ENCODE results near the gene EFHC1.
"Not testable (repeated sequence)": the region's sequence is repeated elsewhere in the genome, so short reads cannot be mapped to it uniquely, and the experiment has no call there.

EFHC1 gene

DNA sequence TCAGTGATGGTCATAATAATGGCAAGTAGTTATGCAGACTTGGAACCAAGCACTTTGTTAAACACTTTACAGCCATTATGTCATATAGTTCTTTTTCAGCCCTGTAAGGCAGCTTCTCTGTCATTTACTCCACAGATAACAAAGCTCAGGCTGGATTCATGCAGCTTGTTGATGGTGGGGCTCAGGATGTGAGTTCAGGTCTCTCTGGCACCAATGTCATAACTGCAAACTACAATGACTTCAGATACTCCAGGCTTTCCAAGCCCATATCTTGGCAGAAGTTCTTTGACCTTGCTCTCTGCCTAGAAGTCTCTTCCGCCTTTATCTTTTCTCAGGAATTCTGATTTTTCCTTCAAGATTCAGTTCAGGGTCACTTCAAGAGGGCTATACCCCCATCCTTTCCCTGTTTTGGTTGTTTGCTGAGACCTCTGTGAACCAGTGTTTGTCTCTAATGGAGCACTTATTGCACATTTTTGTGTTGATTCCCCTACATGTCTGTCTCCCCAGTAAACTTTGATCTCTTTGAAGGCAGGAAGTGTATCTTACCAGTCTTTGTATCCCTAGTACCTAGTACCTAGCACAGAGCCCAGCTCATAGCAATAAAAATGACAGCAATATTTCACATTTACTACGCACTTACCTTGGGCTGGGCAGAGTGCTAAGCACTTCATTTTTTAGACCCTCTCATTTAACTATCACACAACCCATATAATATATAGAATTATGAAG is 19.7 kb upstream of the EFHC1 start:
- no peak for DNase-seq

DNA sequence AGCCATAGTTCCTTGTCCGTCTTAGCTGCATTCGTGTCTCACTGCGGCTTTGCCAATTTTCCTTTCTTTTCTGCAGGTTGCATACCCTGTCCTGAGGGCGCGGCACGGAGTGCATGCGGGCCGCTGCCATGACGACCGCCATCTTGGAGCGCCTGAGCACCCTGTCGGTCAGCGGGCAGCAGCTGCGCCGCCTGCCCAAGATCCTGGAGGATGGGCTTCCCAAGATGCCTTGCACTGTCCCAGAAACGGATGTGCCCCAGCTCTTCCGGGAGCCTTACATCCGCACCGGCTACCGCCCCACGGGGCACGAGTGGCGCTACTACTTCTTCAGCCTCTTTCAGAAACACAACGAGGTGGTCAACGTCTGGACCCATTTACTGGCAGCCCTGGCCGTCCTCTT is 17.1 kb upstream of the EFHC1 start:
- no peak for DNase-seq

- DNase-seq, result no peak
Measured at GRCh38 chr6:52403627-52404026, 16.5 kb upstream of the EFHC1 start.

GRCh38 chr6:52405243-52405642 is 14.9 kb upstream of the EFHC1 start:
- no peak for DNase-seq

GRCh38 chr6:52407467-52407866 is 12.7 kb upstream of the EFHC1 start:
- DNase-seq, result no peak

GRCh38 chr6:52409499-52409898 is 10.6 kb upstream of the EFHC1 start:
- no peak for DNase-seq

GRCh38 chr6:52410979-52411378 is 9.2 kb upstream of the EFHC1 start:
- no peak for DNase-seq

DNA sequence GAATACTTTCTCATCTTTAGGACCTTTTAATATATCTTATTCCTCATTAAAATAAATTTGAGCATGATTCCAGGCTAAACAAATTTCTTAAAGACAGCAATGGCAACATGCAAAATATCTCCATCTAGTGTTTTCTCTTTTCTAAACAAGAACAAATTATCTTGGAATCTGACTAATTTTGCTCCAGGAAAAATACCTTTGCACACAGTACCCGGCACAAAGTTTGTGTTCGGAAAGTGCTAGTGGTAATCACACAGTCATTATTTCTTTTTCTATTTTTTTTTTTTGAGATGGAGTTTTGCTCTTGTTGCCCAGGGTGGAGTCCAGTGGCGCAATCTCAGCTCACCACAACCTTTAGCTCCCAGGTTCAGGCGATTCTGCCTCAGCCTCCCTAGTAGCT is 8.2 kb upstream of the EFHC1 start:
- no peak for DNase-seq

DNA sequence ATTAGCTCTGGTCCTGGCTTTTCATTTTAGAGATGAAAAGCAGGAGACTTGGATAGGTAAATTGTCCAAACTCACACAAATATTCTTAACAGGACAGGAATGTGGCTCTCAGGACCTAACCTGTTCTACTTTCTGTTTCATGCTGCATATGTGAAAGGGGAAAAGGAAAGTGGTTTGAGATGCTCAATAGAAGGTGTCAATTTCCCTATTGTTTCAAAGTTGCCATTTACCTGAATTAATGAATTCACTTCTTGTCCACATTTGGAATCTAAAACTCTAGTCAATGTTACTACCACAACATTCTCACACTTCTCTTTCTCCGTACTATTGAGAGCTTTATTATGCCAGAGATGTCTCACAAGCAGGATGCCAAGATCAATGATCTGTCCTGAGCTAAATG is 4.8 kb upstream of the EFHC1 start:
- DNase-seq, result no peak

DNA sequence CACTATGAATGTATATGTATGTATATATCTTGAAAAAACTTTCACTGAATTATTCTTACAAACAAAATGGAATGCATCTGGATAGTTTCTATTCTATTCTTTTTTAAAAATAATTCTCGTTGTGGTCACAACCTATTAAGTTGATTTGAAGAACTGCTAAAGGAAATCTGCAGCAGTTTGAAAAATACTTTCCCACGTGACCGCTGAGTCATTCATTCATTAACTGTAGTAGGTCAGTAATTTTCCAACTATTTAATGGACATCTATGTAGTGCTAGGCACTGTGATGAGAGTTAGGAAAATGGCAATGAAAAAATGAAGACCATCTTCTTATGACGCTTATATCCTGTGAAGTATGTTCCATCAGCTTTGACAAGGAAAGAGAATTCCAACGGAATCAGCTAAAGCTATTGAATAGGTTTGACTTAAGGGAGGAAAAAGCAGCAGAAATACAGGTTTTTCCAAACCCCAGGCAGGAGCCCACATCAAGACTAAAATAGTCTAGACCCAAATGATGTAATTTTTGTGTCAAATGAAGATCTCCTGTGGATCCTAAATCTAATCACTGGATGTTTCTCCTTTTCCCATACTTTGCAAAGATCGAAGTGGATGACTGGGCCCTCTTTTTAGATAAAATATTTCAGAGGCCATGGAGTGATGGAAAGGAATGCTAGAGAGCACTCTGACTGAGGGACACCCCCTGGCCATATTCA is 4.1 kb upstream of the EFHC1 start:
- DNase-seq, result no peak

DNA sequence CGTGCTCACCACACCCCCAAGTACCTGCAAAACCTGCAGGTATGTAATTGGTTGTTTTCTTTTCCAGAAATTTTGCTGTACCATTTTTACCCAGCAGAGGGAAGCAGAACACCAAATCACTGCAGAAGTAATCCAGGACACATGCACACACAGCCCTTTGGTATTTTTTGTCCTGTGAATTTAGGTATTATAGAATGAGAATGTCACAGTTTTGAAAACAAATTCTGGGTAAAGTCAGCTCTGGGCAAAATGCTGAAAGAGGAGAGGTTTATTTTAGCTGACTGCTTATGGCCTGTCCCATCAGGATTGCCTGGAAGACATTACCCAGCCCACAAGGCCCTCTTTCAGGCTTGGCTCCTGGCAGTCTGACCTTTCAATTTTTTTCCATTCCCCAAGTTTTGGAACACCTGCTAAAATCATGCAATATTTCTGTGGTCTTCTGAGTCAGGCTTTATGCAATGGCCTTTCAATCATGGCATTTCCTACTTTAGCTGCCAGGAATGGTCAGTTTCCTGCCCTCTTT is 3.5 kb upstream of the EFHC1 start:
- DNase-seq, result no peak

DNA sequence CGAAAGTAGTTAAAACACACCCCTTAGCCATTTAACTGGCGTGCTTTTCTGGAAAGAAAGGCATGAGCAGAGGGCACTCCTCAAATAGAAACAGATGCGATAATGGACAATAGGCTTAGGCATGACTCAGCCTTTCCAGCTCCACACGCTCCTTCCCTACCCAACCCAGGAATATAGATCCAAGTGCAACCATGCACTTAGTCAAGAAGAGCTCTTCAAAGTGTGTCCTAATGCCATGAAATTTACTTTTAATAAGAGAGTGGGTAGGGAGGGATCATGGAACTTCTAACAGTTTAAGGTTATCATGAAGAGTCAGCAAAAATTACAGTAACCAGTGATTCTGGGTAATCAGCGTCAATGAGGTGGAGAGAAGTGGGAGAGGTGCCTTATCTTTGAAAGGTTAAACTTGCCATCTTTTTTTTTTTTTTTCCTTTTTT is 2.4 kb upstream of the EFHC1 start:
- DNase-seq, result peak; percentile 46

GRCh38 chr6:52418606-52419005 is 1.5 kb upstream of the EFHC1 start:
- DNase-seq, result no peak

- no peak for DNase-seq
Measured at GRCh38 chr6:52420668-52421358, 671 bp downstream of the EFHC1 start.

DNA sequence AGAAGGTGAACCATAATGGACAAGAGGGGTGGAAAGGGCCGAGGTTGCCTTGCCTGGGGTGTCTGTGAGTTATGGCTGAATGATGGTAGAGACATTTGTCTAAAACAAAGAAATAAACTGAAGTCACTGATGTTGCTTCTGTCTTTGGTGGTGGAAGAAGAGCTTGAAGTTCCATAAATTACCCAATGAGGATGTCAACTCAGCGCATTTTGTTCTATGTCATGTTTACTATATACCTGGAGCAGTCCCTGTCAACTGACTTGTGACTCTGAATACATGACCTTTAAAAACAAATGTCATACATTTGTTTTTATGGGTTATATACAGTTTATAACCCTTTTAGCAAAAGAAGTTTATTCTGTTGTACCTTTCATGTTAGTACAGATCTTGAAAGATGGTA is 2.0 kb downstream of the EFHC1 start:
- no peak for DNase-seq

DNA sequence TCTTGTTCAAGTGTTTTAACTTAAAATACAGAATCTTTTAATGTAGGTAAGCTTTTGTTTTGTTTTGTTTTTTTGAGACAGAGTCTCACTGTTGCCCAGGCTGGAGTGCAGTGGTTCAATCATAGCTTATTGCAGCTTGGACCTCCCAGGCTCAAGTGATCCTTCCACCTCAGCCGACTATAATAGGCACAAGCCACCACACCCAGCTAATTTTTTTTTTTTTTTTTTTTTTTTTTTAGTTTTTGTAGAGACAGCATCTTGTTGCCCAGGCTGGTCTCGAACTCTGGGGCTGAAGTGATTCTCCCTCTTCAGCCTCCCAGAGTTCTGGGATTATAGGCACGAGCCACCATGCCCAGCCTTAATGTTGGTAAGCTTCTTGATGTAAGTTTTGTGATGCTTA is 3.3 kb downstream of the EFHC1 start:
- DNase-seq, result no peak

DNA sequence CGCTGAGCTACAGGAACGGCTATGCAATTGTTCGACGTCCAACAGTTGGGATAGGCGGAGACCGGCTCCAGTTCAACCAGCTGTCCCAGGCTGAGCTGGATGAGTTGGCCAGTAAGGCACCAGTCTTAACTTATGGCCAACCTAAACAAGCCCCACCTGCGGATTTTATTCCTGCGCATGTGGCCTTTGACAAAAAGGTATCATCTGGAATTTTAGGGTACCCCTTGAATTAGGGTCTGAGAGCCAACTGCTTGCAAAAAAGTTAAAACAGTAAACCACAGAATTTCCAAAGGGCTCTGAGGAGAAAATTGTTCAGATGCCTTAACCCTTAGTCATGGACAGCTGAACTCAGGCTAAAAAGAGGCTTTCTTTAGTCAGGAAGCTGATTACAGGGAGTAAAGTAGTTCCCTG is 3.8 kb downstream of the EFHC1 start:
- DNase-seq, result no peak

DNA sequence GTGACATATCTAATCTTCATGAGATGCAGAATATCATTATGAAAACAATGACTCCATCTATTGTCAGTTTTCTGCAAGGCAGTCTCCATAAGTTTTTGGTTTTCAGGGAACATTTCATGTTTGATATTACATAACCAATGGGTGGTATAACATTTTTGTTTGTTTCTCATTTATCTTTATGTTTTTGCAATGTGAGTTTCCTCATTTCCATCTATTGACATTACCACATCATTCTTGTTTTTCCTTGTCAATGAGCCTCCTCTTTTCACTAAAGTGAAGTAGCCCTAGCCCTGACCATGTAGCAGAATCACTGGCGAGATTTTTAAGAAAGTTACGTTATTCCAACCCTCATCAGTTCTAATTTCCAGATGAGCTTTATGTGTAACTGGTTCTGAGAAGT is 4.4 kb downstream of the EFHC1 start:
- no peak for DNase-seq

DNA sequence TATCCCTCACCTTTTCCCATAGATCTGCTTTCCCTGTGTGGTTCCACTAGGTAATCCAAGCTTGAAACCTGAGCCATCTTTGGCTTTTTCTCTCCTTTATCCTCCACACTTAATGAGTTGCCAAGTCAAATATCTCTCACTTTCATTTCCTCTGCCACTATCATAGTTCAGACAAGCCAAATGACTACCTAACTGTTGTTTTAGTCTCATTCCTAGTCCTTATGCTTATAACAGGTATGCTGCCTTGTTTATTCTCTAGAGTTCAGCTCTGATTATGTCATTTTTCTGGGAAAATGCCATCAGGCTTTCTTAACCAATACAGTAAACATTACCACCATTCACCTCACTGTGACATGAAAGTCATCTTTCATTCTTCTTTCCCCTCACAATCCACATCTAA is 6.5 kb downstream of the EFHC1 start:
- DNase-seq, result no peak

DNA sequence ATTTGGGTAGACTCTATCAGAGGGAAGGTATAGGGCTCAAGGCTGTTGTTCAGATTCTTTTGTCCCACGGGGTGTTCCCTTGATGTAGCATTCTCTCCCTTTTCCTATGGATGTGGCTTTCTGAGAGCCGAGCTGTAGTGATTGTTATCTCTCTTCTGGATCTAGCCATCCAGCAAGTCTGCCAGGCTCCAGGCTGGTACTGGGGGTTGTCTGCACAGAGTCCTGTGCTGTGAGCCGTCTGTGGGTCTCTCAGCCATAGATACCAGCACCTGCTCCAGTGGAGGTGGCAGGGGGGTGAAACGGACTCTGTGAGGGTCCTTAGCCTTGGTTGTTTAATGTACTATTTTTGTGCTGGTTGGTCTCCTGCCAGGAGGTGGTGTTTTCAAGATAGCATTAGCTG is 13.2 kb downstream of the EFHC1 start:
- not testable (repeated sequence) for DNase-seq

GRCh38 chr6:52435345-52435744 is 15.2 kb downstream of the EFHC1 start:
- no peak for DNase-seq

DNA sequence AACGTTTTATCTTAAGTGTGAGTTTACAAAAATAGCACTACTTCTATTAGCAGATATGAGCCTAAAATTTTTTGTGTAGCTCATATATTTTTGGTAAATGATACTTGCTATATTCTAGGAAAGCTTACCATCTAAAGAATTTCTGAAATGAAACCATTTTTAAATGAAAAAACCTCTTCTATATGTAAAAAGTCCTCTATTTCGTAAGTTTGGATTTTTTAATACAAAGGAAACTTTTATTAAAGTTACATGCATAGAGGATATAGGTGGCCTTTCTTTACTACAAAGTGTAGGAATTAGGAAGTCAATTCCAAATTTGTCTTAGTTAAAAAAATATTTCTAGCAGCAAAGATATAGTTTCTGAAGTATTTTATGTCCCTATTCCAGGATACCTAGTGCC is 18.8 kb downstream of the EFHC1 start:
- no peak for DNase-seq

DNA sequence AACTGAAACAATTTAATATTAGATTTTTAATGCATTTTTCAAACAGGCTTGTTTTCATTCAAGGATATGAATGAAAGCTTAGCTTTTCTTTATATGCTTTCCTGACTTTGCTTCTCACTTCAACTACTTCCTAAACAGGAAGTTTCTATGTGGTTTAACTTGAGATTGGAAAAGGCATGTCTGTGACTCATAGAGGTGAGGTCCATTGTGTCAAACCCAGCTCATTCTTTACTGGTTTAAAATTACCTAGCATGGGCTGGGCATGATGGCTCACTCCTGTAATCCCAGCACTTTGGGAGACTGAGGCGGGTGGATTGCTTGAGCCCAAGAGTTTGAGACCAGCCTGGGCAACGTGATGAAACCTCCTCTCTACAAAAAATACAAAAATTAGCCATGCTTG is 34.4 kb downstream of the EFHC1 start:
- DNase-seq, result no peak

DNA sequence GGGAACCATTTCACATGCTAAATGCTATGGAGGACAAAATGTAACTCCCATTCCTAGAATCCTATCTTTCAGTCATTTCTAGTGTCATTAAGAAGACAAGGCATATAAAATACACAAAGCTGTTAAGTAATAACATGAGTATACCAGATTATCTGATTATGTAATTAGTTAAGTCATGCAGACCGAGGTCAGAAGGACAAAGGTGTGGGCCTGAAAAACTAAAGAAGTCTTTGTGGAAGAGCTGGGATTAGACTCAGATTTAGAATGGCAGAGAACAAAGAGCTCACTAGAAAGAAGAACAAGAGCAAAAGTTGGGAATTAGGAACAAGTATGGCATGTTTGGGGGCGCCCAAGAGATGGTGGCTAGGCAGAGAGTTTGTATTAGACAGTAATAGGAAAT is 37.0 kb downstream of the EFHC1 start:
- no peak for DNase-seq

Measured in amniotic stem cell (primary cell).